Testis (tissue), 3 donors: ENCODE results near the gene ADAMTS10. TPM values are rescaled to one million over a fixed set of nuclear protein-coding genes. Genes with fewer than 3 reads are reported as not detected.

Experiments
- DNase-seq: peaks from one replicate; pipeline ENCODE4 v3.0.0-alpha.2; 2019
- H3K27ac ChIP-seq, 2 donors: fragments of 200-600 bp; sonication (generic); one replicate each; pipeline ENCODE4 v1.5.1; 2019
- H3K27me3 ChIP-seq: fragments of 200-600 bp; sonication (generic); one replicate; pipeline ENCODE4 v1.5.1; 2019
- H3K36me3 ChIP-seq: fragments of 200-600 bp; sonication (generic); one replicate; pipeline ENCODE4 v1.5.1; 2017; ENCODE audit warnings: low read depth; ENCODE audit errors: missing control alignments
- H3K4me1 ChIP-seq: fragments of 200-600 bp; sonication (generic); one replicate; pipeline ENCODE4 v1.5.1; 2019
- H3K4me3 ChIP-seq, 2 donors: fragments of 200-600 bp; sonication (generic); one replicate each; pipeline ENCODE4 v1.5.1; 2017 to 2019
- H3K9me3 ChIP-seq: fragments of 200-600 bp; sonication (generic); one replicate; pipeline ENCODE4 v1.5.1; 2017
- CTCF ChIP-seq, 3 experiments: fragments of 450-650 bp in 2 of 3; fragments of 200-600 bp in 1 of 3; sonication (generic) in 1 of 3; IDR thresholded peaks; one replicate each; pipeline ENCODE4 v1.5.1; 2016 to 2019; ENCODE audit warnings: antibody characterized with exemption in 3 of 3, mild to moderate bottlenecking in 2 of 3, moderate library complexity in 1 of 3
- POLR2A ChIP-seq: fragments of 450-650 bp; IDR thresholded peaks from one replicate; pipeline ENCODE4 v1.6.1; 2017; ENCODE audit warnings: antibody characterized with exemption, mild to moderate bottlenecking, moderate library complexity
- WGBS, 2 donors: methylation state at CpG; one replicate each; pipeline ENCODE4 v1.1.5; 2018; 5-methylcytosine and 5-hydroxymethylcytosine counted together
- intact Hi-C: fragments of 100-400 bp; cut with DNase I; formaldehyde crosslinking; loops from one replicate; pipeline ENCODE4 v1.15.1; 2023; ENCODE audit warnings: low total_unique reads
- polyA plus RNA-seq: library from polyadenylated mRNA; stranded (reverse); fragments of 350-450 nt; fragmentation: Illumina TruSeq; extraction: RNeasy Lipid Tissue Mini Kit (QIAGEN cat#74804); gene quantifications from one replicate; pipeline ENCODE4 v1.2.3, GENCODE V29; 2014; ENCODE audit warnings: low read depth, low replicate concordance; ENCODE audit not compliant: insufficient read depth
- total RNA-seq, 2 donors: library from RNA; depleted of rRNA; stranded (reverse); fragments of >200 nt; gene quantifications; one replicate each; pipeline ENCODE4 v1.2.3, GENCODE V29; 2016

Gene ADAMTS10
- total and polyA plus RNA-seq, 3 donors from 2014 or later, result 7.2 to 31.9 (median 27.9) TPM

- H3K27ac ChIP-seq, result no peak overlapping the region
- intact Hi-C loops, result no loop called here
- no peaks in the 10 kb centered on the region for H3K27me3 ChIP-seq
- no peaks in the 10 kb centered on the region for H3K9me3 ChIP-seq
- no peaks in the 10 kb centered on the region for H3K4me1 ChIP-seq
- peak; percentile 80 to 100 (median 81) for TF ChIP-seq CTCF (IDR thresholded peaks at IDR 0.05)
- TF ChIP-seq POLR2A, result no peak
- no peak overlapping the region for H3K4me3 ChIP-seq
- 4 to 5% methylated on average over 15 of the region's 15 CpGs for WGBS, 2 donors
- peak; percentile 58 for DNase-seq
- H3K36me3 ChIP-seq, result no peaks in the 10 kb centered on the region
Measured at GRCh38 chr19:8654591-8655339, 44.2 kb upstream of the ADAMTS10 start.

- no peaks in the 10 kb centered on the region for H3K36me3 ChIP-seq
- no peaks in the 10 kb centered on the region for H3K4me1 ChIP-seq
- no peak overlapping the region for H3K4me3 ChIP-seq
- no peaks in the 10 kb centered on the region for H3K27me3 ChIP-seq
- WGBS, 2 donors, result 70 to 79% methylated on average over 6 of the region's 6 CpGs
- intact Hi-C loops, result no loop called here
- no peak for DNase-seq
- no peak overlapping the region for H3K27ac ChIP-seq
- H3K9me3 ChIP-seq, result no peaks in the 10 kb centered on the region
- TF ChIP-seq CTCF (IDR thresholded peaks at IDR 0.05) (no peak), POLR2A (no peak)
Measured at GRCh38 chr19:8648240-8648639, 37.7 kb upstream of the ADAMTS10 start.

DNA sequence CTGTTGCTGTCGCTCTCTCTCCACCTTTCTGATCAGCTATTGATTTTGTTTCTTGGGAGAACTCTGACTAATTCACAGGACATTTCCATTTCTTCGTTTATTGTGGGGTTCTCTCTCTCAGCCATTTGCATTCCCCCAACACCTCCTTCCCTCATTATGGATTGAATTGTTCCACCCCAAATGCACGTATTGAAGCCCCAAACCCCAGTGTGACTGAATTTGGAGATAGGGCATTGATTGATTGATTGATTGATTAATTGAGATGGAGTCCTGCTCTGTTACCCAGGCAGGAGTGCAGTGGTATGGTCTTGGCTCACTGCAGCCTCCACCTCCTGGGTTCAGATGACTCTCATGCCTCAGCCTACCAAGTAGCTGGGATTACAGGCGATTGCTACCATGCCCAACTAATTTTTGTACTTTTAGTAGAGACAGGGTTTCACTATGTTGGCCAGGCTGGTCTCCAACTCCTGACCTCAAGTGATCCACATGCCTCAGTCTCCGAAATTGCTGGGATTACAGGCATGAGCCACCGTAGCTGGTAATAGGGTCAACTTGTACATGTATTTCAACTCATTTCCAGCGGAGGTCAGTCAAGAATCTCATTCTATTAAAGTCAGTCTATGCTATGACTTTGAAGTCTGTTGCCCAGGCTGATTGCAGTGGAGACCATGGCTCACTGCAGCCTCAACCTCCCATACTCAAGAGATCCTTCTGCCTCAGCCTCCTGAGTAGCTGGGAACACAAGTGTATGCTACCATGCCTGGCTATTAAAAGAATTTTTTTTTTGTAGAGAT is 33.5 kb upstream of the ADAMTS10 start:
- DNase-seq, result no peak
- no peak for TF ChIP-seq CTCF (IDR thresholded peaks at IDR 0.05)
- TF ChIP-seq POLR2A, result no peak
- Histone ChIP-seq H3K9me3 (no peaks in the 10 kb centered on the region), H3K27me3 (no peaks in the 10 kb centered on the region), H3K4me3 (no peak overlapping the region), H3K27ac (no peak overlapping the region), H3K4me1 (no peaks in the 10 kb centered on the region), H3K36me3 (no peaks in the 10 kb centered on the region)
- intact Hi-C loops, result no loop called here
- WGBS, 2 donors, result 74 to 82% methylated on average over 6 to 7 of the region's 7 CpGs

DNA sequence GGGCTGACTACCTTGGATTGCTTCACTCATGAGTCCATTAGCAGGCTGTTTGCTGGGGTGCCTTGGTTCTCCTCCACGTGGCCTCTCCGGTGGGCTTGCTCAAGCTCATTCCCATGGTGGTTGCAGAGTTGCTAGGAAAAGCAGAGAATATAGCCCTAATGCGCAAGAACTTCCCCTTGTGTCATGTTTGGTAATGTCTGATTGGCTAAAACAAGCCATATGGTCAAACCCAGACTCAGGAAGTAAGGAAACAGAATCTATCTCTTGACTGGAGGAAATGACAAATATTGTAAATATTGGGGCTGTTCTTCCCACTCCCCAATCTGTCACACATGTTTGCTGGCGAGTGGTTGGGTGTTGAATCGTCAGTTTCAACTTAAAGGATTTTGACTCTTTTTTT is 32.0 kb upstream of the ADAMTS10 start:
- 83 to 87% methylated on average over 5 of the region's 5 CpGs for WGBS, 2 donors
- Histone ChIP-seq H3K27ac (no peak overlapping the region), H3K36me3 (no peaks in the 10 kb centered on the region), H3K9me3 (no peaks in the 10 kb centered on the region), H3K27me3 (no peaks in the 10 kb centered on the region), H3K4me1 (no peaks in the 10 kb centered on the region), H3K4me3 (no peak overlapping the region)
- no peak for DNase-seq
- intact Hi-C loops, result no loop called here
- TF ChIP-seq CTCF (IDR thresholded peaks at IDR 0.05) (no peak), POLR2A (no peak)
